COLO668 (cell line): ENCODE results near the gene DENND1A.
A peak's percentile ranks its signal among the peaks of the same experiment; 100 is the strongest.

ENCODE experiments used
- DNase-seq: peaks from one replicate; lab custom pipeline; 2025; ENCODE audit not compliant: unreplicated experiment; lab: John Stamatoyannopoulos, UW

The DENND1A gene

DNA sequence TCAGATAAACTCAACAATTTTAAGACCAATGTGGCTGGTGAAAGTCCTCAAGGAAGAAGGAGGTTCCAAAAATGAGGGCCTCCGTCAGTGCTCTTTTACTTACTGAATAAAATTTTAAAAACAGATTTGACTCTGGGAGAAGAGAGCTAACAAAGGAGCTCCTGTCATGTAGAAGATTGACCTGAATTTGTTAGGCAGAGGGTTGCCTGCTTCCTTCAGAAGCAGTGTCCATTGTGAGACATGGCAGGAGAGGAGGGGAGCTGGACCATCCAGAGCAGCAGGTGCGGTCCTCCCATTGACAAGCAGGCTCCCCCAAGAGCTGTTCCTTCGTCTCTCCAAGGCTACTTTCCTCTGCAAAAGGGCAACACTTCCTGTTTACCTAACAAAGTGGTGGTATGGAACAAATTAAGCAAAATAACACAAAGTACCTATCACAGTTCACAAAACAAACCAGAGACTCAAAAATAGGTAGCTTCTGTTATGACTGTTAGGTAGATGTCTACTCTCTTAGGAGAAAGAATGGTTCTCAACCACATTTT, 238.1 kb downstream of the DENND1A start:
- DNase-seq: no peak

DNA sequence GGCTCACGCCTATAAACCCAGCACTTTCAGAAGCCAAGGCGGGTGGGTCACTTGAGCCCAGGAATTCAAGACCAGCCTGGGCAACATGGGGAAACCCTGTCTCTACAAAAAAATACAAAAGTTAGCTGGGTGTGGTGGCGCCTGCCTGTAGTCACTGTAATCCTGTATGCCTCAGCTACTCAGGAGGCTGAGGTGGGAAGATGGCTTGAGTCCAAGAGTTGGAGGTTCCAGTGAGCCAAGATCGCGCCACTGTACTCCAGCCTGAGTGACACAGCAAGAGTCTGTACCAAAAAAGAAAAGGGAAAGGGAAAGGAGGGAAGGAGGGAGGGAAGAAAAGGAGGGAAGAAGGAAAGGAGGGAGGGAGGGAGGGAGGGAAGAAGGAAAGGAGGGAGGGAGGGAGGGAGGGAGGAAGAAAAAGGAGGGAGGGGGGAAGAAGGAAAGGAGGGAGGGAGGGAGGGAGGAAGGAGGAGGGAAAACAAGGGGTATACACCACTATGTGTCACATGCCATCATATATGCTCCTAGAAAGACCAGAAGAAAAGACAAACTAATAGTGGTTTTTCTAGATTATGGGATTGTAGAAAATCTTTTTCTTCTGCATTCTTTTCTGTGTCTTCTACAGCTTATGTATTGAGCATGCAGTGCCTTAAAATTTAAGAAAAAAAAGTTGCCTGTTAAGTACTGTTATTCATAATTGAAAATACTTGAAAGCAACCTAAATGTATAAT, 240.1 kb downstream of the DENND1A start:
- no peak for DNase-seq

DNA sequence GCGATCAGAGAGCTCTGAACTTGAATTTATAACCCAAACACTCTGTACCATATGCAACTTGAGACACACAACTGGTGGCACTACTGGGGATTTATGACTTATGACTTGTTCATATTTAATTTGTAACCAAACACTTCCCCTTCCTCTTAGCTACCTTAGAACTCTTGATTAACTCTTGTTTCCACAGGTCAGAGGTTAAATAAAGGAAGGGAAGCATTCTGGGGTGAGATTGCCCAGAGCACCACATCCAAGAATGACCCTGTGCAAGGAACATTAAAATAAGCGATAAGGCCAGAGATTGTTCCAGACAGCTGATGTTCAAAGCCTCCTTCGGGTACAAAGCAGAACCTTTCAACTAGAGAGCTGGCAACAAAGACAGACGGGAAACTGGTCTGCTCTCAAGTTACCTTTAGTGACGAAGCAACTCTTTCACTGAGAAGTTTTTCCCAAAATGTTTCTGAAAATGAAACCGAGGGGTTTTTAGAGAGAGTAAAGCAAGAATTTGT, 242.6 kb downstream of the DENND1A start:
- no peak for DNase-seq

DNA sequence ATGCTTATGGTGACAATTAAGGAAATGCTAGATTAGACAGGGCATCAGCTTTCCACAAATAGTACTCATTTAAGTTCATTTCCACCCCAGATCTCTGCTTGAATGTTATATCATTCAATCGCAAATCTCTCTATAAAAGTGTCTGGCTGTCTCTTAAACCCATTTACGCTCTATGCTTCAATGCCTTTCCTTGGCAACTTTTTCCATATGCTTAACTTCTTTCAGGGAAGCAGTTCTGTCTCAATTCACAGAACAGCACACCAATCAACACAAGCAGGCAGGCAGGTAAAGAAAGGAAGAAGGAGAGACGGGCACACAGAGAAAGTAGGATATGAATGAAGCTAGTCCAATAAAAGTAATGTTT, 243.1 kb downstream of the DENND1A start:
- DNase-seq: no peak

DNA sequence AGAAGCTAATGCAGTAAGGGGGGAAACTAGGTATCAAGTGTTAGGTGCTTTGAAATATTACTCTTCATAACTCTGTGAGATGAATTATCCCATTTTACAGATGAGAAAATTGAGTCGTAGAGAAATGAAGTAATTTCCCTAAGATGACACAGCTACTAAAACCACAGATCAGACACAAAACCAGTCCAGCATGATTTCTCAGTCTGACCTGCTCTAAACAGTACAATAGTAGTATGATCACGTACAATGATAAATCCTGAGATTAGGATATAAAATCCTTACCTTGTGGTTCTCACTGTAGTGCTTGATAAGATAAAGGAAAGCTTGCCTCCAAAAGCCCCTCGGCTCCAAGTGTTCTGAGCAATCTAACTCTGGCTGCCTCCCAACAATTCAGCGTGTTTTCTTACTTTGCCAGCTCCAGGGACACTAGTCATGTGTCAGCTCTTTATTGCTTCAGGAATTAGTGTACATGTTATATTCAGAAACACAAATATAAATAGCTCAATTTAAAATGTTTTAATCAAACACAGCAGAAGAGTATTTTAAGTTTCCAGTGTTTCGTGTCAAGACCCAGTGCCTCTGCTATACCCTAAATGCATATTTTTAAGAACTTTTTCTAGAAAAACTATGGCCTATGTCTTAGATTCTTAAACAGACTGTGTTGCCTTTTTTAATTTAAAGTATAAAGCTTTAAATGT, 243.6 kb downstream of the DENND1A start:
- DNase-seq: no peak

GRCh38 chr9:123685489-123686083, 244.3 kb downstream of the DENND1A start:
- no peak for DNase-seq

GRCh38 chr9:123684393-123685149, 245.4 kb downstream of the DENND1A start:
- no peak for DNase-seq

DNA sequence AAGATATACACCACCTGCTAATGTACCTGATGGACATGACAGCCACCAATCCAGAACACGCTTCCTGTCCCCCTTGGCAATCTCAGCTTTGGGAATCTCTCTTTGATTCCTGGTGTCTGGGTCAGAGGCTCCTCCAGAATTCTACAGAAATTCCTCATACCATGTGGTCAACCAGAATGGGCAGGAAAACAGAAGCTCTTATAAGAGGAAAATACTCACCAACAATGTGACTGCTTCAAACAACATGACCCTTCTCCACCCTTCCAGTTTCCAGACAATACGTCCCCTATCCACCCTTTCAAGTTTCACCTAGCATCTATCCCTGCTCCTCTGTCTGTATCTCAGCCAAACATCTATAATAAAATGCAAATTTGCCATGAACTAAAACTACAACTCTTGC, 247.2 kb downstream of the DENND1A start:
- DNase-seq: no peak

DNA sequence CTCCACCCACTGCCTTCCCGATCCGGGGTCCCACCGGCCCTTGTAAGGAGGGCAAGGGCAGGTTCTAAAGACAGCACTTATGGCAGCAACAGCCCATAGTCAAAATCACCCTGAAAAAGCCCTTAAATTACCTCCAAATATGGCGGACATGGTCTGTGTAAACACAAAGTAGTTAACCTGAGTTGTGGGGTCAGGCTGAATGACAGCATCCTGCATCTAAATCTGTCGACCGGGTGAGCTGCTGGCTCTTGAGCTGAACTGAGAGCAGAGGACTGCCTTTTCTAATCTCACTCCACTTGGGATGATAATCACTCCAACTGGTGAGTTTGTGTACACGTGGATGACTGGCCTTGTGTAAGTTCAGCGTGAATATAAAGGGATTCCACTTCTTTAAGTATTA, 249.6 kb downstream of the DENND1A start:
- DNase-seq: no peak

DNA sequence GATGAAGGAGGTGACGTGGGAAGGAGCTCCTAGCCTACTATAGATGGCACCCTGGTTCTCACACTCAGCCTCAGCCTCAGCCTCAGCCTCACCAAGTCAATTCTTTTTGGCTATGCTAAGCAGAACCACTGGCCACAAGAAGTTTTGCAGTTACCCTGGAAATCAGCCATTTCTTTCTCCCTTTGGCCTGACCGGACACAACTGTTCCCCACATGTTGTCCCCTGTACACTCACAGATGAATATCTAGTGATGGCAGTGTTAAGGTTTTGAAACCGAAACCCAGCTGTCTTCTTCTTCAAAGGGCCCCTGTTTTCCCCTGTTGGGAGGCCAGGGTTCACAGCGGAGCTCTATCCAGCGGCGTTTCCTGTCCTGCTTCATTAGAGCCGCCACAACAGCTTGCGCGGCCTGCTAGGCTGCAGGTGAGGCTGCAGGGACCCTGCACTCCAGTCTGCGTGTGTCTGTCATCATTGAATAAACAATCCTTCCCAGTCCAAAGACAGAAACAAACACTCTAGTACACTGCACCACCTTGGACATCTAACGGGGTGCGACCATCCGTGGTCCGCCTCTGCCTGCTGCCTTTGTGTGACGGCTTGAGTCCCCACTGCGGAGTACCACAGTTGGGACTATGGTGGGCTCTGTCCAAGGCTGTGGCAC, 250.5 kb downstream of the DENND1A start:
- peak; percentile 80 for DNase-seq

- DNase-seq: no peak
These were observed 251.0 kb downstream of the DENND1A start for GRCh38 chr9:123678878-123679329.

- peak; percentile 71 for DNase-seq
These were observed 251.7 kb downstream of the DENND1A start for GRCh38 chr9:123678038-123678877.

- no peak for DNase-seq
These were observed 253.1 kb downstream of the DENND1A start for GRCh38 chr9:123676869-123677268.

- no peak for DNase-seq
These were observed 260.6 kb downstream of the DENND1A start for GRCh38 chr9:123669346-123669745.

DNA sequence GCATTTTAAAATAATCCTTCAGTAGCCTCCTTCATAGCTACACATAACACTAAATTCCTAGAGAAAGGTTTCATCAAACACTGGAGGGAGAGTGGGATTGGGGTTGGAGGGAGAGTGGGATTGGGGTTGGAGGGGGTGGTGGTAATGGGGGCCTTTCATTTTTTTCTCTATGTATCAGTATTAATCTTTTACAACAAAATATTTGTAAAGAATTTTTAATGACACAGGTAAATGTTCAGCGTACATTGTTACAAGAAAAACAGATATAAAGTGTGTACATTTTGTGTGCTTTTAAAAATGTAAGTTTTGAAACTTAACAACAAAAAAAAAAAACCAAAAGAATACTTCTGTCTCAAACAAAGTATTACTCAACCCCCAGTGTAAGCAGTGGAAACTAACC, 266.4 kb downstream of the DENND1A start:
- DNase-seq: no peak

DNA sequence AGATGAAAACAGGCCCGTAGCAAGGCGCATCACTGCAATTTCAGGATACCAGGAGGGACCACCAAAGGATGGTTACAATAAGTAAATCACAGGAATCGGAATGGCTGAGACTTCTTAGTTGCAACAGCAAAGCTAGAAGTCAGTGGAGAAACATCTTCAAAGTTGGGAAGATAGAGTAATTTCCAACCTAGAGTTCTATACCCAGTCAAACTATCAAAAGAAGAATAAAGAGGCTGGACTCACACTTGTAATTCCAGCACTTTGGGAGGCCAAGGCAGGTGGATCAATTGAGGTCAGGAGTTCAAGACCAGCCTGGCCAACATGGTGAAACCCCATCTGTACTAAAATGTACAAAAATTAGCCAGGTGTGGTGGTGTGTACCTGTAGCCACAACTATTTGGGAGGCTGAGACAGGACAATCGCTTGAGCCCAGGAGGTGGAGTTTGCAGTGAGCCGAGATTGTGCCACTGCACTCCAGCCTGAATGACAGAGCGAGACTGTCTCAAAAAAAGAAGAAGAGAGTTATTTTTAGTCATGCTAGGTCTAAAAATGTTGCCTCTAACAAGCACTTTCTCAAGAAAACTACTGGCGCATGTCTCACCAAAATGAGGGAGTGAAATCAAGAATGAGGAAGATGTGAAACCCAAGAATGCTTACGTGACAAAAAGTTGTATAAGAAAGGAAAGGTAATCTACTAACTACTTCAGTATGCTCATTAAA, 267.7 kb downstream of the DENND1A start:
- DNase-seq: no peak

DNA sequence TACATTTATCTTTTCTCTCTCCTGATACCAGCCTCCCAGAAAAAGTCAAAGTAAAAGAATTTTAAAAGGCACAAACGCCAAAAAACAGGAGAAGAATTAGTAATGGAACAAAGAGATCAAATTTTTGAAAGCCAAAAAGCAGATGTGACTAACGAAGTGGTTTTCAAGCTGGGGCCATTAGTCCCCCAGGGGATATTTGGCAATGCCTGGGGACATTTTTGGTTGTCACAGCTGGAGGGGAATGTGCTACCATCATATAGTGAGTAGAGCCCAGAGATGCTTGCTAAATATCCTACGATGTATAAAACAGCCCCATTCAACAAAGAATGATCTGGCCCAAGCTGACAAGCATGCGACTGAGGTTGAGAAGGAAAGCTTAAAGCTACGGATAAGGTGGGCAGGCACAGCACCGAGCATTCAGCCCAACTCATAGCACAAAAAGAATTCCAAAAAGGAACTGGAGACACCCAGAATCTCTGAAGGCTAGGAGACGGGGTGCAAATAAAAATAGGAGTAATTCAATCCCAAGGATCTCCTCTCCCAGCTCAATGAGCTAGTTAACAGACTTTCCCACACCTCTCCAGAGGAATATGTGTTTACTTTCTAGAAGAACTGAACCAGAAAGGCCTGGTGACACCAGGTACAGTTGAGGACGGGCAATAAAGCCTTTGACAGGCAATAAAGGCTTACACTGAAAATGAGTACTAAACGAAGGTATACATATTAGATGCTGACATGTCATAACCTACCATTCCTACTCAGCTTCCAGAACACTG, 269.0 kb downstream of the DENND1A start:
- no peak for DNase-seq

DNA sequence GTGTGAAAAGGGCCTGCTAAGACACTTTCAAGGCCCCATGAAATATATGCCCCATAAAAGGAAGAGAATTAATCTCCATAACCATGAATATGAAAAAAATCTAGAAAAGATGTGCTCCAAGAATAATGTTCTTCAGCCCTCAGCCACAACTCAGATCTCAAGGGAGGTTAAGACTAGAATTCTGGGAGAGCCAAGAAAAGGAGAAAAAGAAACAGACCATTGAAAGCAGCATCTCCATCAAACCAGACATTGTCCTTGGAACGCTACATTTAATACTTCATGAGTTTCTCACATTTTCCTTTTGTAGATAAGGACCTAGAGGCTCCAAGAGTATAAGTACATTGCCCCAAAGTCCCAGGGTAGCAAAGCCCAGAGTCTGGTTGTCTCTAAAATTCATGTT, 270.6 kb downstream of the DENND1A start:
- DNase-seq: no peak
